Sigmoid colon (tissue), 4 donors: Measurements from ENCODE around the gene CFAP300.

ENCODE experiments used
- EP300 ChIP-seq, 4 donors: sonication (generic); formaldehyde crosslinking; IDR thresholded peaks; one replicate each; pipeline ENCODE4 v1.6.1; 2017; ENCODE audit warnings: antibody characterized with exemption in 4 of 4
- POLR2A ChIP-seq, 2 donors: fragments of 450-650 bp; IDR thresholded peaks; one replicate each; pipeline ENCODE4 v1.6.1; 2016; ENCODE audit warnings: antibody characterized with exemption in 2 of 2, mild to moderate bottlenecking in 2 of 2, moderate library complexity in 2 of 2
- POLR2AphosphoS5 ChIP-seq, 4 donors: sonication (generic); formaldehyde crosslinking; IDR thresholded peaks; one replicate each; pipeline ENCODE4 v1.6.1; 2017; ENCODE audit warnings: antibody characterized with exemption in 4 of 4
- TF ChIP-seq, protein P1 (sequence below), 4 experiments: fragments of 450-650 bp in 3 of 4; fragments of 200-600 bp in 1 of 4; IDR thresholded peaks; one replicate each; pipeline ENCODE4 v1.5.1; 2016 to 2019; ENCODE audit warnings: antibody characterized with exemption in 4 of 4, mild to moderate bottlenecking in 3 of 4, moderate library complexity in 2 of 4

DNA sequence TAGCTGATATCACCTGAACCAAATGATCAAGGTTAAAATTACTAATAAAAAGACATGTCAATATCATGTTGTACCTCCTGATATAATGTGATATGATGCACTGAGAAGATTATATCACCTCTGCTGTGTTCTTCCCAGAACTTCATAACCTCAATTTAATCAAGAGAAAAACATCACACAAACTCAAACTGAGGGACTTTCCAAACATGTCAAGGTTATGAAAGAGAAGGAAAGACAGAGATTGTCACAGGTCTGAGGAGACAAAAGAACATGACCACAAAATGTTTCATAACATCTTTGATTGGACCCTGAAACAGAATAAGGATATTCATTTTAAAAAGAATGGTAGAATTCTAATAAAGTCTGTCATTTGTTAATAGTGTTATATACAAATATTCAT is 43.0 kb upstream of the CFAP300 start:
- TF ChIP-seq, protein P1, sequence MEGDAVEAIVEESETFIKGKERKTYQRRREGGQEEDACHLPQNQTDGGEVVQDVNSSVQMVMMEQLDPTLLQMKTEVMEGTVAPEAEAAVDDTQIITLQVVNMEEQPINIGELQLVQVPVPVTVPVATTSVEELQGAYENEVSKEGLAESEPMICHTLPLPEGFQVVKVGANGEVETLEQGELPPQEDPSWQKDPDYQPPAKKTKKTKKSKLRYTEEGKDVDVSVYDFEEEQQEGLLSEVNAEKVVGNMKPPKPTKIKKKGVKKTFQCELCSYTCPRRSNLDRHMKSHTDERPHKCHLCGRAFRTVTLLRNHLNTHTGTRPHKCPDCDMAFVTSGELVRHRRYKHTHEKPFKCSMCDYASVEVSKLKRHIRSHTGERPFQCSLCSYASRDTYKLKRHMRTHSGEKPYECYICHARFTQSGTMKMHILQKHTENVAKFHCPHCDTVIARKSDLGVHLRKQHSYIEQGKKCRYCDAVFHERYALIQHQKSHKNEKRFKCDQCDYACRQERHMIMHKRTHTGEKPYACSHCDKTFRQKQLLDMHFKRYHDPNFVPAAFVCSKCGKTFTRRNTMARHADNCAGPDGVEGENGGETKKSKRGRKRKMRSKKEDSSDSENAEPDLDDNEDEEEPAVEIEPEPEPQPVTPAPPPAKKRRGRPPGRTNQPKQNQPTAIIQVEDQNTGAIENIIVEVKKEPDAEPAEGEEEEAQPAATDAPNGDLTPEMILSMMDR (IDR thresholded peaks at IDR 0.05), result no peak
- TF ChIP-seq POLR2A (IDR thresholded peaks at IDR 0.05), result no peak
- TF ChIP-seq POLR2AphosphoS5 (IDR thresholded peaks at IDR 0.05), result no peak
- TF ChIP-seq EP300 (IDR thresholded peaks at IDR 0.05), result no peak
